MM.1S (cell line): Measurements from ENCODE around the gene CSNK1A1L.

Experiments
- EZH2 ChIP-seq: fragments of 300-600 bp; sonication (generic); optimal IDR thresholded peaks from 2 replicates; pipeline ENCODE3; 2017; ENCODE audit warnings: low read depth, mild to moderate bottlenecking, antibody characterized with exemption, low read length, mixed read lengths
- EZH2phosphoT487 ChIP-seq: fragments of 300-600 bp; sonication (generic); IDR thresholded peaks from 2 replicates; pipeline ENCODE4 v1.6.1; 2018; ENCODE audit warnings: antibody characterized with exemption, low read length
- TF ChIP-seq, protein P1 (sequence below): fragments of 300-600 bp; sonication (generic); IDR thresholded peaks from 2 replicates; pipeline ENCODE4 v1.5.1; 2016; ENCODE audit warnings: antibody characterized with exemption, low read length, mixed read lengths

DNA sequence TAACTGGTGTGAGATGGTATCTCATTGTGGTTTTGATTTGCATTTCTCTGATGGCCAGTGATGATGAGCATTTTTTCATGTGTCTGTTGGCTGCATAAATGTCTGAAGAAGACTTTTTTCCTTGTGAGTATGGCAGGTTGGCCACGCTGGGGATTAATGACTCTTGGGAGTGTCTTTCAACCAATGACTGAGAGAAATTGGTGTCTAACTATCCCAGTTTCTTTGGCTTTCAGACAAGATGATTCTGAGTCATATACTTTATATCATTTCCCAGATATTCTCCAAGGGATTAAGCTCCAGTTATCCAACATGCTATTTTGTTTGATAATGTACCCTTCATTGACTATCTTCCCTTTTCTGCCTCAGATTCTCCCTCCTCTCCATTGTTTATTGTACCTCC lies 35.5 kb upstream of the CSNK1A1L start:
- TF ChIP-seq EZH2 = no peak
- TF ChIP-seq, protein P1, sequence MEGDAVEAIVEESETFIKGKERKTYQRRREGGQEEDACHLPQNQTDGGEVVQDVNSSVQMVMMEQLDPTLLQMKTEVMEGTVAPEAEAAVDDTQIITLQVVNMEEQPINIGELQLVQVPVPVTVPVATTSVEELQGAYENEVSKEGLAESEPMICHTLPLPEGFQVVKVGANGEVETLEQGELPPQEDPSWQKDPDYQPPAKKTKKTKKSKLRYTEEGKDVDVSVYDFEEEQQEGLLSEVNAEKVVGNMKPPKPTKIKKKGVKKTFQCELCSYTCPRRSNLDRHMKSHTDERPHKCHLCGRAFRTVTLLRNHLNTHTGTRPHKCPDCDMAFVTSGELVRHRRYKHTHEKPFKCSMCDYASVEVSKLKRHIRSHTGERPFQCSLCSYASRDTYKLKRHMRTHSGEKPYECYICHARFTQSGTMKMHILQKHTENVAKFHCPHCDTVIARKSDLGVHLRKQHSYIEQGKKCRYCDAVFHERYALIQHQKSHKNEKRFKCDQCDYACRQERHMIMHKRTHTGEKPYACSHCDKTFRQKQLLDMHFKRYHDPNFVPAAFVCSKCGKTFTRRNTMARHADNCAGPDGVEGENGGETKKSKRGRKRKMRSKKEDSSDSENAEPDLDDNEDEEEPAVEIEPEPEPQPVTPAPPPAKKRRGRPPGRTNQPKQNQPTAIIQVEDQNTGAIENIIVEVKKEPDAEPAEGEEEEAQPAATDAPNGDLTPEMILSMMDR = no peak
- no peak for TF ChIP-seq EZH2phosphoT487
